GM18502 (cell line): ENCODE data around the gene CDC42EP1.
A peak's percentile ranks its signal among the peaks of the same experiment; 100 is the strongest.
"Not testable (repeated sequence)": the region's sequence is repeated elsewhere in the genome, so short reads cannot be mapped to it uniquely, and the experiment has no call there.

ENCODE experiments used
- ATAC-seq: cut with Tn5 transposase; IDR thresholded peaks from one replicate; pipeline ENCODE4 v1.9.1; 2021; ENCODE audit warnings: mild to moderate bottlenecking; ENCODE audit not compliant: unreplicated experiment, poor library complexity

The CDC42EP1 gene

DNA sequence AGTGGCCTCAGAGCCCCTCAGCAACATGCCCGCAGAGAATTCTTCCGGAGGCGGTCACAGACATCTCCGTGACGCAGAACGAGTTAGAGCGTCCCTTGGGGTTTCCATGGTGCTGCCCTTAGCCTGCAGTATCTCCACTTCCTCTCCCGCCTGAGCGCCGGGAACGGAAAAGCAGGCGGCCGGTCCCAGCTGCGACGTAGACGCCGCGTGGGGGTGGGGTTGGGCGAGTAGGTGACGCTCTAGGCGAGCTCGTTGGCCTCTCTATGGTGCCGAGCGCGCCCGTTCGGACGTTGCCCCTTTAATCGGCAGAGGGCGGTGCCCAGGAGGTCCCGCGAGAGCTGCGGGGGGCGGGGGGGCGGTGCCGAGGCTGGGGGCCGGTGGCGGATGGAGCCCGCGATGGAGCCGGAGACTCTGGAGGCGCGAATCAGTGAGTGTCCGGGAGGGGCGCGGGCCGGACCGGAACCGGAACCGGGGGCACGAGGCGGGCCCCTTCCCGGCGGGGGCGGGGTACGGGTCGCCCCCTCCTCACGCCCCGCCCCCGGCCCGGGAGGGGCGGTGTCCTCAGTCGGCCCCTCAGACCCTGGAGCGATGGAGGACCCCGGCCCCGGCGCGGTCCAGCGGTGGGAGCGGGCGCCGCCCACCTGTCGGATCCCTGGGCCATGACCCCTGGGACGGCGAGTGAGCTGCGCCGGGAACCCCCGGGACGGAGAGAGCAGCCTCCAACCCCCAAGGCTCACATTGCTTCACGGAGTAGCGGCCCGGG, 48.4 kb downstream of the CDC42EP1 start, which contains the start of gene GGA1:
Gene GGA1 (plus strand): TSS at position 358 of the 763 bp plus-strand sequence. CDS start 27 bp downstream, at position 385.
- peak; percentile 77 for ATAC-seq

DNA sequence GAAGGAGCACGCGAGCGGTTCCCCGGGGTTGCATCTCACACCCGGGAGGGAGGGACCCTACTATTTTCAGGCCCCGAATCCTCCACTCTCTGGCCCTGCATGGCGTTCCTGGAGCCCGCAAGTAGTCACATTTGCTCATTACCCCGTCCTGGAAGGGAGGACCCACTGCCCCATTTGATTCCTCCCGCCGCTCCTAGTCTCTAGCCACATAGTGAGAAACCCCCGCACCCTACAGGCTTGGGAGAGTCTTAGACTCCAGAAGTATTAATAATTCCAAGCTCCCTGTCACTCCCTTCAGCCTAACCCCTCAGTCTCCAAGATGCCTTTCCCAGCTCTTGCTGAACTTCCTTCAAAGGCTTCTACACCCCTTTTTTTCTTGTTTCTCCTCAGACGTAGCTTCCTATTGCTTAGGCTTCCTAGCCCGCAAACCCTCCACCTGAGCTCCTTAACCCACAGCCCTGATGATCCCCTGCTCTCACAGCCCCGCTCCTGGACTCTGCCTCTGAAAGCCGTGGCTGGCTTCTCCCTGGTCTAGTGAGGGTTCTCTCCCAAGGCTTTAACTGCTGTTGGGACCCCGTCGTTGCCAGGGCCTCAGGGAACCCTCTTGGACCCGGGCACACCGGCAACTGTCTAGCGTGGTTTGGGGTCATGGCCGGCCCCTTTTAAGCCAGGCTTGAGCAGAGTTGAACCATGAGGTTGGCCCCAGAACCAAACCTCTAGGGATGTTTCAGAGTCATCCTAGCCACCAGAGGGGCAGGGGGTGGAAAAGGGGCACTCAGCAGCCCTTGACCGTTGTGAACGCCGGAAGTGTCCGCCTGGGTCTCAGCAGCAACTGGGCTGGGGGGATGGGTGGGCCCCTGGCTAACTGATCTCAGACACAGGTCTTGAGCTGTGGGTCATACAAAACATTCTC, 49.2 kb downstream of the CDC42EP1 start:
- no peak for ATAC-seq

DNA sequence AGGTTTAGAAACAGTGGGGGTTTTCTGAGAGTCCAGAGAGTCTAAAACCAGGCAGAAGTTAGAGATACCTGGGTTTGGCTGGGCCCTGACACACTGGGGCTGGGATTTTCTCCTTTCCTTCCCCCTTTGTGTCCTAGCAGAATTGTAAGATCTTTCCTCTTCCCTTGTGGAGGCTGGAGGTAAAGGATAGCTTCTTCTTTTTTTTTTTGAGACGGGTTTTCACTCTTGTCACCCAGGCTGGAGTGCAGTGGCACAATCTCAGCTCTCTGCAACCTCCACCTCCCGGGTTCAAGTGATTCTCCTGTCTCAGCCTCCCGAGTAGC, 49.8 kb downstream of the CDC42EP1 start:
- not testable (repeated sequence) for ATAC-seq

DNA sequence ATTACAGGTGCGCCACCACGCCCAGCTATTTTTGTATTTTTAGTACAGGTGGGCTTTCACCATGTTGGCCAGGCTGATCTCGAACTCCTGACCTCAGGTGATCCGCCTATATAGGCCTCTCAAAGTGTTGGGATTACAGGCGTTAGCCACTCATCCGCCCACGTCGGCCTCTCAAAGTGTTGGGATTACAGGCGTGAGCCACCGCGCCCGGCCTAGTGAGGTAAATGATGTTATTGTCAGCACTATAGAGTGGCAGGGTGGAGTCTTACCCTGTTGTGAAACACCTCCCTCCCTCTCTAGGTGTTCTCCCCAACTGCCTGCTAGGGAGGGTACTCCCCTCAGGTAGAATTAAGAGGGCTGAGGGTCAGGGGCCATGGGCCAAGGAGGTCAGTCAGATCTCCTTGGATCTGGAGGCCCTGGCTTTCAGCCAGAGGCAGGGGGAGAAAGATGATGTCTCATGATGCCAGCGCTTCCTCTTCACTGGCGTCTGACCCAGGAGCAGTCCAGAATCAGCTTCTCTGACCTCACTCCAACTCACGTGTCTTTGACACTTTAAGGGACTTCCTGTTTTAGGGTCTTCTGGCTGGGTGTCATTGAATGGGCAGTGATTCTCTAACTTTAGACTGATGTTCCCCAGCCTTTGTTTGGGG, 50.3 kb downstream of the CDC42EP1 start:
- ATAC-seq: no peak

DNA sequence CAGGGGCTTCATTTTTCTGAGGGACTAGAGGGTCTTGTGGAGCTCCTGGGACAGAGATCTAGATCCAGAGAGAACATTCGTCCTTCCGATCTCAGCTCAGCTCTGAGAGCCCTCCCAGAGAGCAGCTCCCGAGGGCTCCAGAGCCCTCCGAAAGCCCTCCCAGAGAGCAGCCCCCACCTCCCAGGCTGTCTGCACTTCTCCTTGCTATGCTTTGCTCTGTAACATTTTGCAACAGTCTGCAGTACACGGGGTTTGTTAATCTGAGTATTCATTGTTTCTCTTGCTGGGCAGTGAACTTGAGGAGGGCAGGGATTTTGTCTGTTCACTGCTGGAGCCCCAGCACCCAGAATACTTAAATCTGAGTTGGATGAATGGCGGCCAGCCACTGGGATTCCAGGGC, 50.9 kb downstream of the CDC42EP1 start:
- ATAC-seq: no peak

DNA sequence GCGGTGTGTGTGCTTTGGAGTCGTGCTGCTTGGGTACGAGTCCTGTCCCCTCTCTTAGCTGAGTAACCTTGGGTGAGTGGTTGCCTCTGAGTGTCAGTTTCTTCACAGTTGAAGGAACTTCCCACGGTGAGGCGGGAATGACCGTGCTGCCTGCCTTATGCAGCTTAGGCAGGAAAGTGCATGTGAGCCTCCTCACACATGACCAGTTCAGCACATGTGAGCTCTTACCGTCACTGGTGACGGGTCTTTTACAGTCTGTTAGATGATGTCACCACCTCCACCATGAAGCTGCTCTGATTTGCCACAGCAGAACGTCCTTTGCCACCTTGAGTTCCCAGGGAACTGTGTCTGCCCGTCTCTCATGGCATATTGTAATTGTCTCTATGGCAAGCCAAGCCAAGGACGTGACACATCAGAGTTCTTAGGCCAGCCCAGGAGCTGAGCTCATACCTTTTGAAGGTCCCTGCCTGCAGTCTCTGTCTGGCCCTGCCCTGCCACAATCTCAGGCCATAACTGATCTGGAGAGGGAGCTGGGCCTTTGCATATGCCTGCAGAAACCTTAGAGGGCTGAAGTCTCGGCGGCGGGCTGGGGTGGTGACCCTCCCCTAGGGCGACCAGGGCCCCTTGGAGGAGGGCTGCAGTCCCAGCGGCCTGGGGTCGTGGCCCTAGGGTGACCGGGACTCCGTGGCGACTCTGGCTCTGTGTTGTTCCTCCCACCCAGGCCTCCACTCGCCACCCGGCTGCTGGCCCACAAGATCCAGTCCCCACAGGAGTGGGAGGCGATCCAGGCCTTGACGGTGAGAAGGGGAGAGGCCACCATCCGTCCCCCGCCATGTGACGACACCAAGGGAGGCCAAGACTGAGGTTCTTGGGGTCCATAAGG, 56.2 kb downstream of the CDC42EP1 start:
- no peak for ATAC-seq

DNA sequence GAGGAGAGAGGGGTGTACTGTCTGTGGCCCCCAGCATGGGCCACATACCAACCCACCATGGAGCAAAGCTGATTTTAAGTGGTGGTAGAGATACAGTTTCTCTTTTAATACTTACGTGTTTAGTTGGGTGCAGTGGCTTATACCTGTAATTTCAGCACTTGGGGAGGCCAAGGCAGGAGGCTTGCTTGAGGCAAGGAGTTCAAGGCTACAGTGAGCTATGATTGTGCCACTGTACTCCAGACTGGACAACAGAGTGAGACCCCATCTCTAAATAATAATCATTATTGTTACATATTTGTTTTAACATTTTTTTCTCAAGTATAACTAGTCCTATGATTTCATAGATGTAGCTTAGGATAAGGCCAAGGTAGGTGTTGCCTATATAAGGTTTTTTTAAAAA, 57.2 kb downstream of the CDC42EP1 start:
- ATAC-seq: no peak

DNA sequence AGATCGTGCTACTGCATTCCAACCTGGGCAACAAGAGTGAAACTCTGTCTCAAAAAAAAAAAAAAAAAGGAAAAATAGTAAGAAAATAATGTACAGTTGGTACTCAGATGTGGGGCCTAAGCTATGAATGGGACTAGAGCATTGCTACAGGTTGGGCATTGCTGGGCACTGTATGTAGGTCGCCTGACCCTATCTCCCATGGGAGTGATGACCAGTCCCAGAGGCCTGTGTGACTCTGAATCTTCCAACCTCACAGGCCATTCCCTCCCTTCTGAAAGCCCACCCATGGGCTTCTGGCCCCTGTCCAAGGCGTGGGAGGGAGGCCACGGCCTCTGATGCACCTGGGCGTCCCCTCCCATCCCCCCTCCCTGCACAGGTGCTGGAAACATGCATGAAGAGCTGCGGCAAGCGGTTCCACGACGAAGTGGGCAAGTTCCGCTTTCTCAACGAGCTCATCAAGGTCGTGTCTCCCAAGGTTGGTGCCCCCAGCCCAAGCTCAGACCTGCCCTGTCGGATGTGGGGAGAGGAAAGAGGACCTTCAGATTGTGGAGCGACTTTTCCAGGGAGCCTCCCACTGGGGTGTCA, 57.9 kb downstream of the CDC42EP1 start:
- ATAC-seq: no peak

DNA sequence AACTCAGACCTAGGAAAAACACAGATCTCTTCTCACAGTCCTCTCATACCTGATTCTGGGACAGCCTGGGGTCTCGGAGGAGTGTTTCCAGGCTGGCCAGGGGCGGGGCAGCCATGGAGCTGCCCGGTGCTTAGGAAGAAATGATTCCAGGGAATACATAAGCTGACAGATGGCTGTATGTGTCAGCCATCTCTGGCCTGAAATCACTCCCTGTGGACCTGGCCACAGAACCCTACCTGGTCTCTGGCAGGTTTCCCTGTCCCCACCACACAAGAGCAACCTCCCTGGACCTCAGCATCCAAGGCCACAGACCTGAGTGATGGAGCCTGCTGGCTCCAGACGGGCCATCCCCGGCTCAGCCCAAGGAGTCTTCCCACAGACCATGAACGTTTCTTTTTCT, 58.4 kb downstream of the CDC42EP1 start:
- ATAC-seq: no peak
